Placental epithelial cell (primary cell): ENCODE measurements around the gene PCDHGA9. TPM values are rescaled to one million over a fixed set of nuclear protein-coding genes. Genes with fewer than 3 reads are reported as not detected.

ENCODE experiments used
- total RNA-seq: library from RNA; depleted of rRNA; stranded (reverse); fragments of >200 nt; gene quantifications from 2 replicates; pipeline ENCODE4 v1.2.3, GENCODE V29; 2012

PCDHGA9 gene
- total RNA-seq = 4.3 and 5.7 TPM in 2 replicates

DNA sequence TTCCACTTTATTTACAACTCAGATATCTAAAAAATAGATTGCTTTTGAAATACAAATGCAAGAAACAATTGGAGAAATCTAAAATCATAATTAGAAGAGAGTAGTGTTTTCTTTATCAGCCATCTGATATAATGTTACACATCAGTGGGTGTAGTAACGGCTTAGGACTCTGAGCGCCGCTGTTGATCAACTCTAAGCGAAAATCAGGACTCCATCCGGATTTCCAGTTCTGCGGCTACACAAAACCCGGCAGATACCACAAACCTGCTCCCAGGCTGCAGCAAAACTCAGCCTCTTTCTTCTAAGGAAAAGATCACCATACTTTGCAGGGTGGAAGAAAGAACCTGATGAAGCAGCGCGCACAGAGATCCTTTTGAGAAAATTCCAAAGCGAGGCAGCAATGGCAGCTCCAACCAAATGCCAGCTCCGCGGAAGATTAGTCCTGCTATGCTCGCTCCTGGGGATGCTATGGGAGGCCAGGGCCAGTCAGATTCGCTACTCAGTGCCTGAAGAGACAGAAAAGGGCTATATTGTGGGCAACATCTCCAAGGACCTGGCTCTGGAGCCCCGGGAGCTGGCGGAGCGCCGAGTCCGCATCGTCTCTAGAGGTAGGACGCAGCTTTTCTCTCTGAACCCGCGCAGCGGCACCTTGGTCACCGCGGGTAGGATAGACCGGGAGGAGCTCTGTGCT is at the start of gene PCDHGA9:
TSS of gene PCDHGA9 (plus strand) at position 226 of the 691 bp plus-strand sequence. CDS start at position 401, 175 bp downstream.

DNA sequence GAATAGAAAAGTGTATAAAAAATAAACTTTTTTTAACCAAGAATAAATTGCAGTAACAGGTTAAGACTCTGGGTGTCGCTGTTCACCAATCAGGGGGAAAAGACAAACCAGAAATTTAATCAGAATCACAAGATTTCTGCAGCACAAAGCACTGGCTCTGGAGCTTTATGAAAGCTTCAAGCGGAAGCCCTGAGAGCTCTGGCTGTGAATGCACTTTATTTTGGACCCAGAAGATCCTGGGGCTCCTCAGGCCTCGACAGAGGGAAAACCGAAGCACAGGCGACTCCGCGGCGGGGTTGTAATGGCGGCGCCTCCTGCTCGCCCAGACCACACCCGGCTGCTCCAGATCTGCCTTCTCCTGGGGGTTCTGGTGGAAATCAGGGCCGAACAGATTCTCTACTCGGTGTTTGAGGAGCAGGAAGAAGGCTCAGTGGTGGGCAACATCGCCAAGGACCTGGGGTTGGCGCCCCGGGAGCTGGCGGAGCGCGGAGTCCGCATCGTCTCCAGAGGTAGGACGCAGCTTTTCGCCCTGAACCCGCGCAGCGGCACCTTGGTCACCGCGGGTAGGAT is 47.6 kb upstream of the PCDHGA9 start, which contains the start of gene PCDHGA4:
TSS of gene PCDHGA4 (plus strand) at position 122 of the 570 bp plus-strand sequence. CDS start at position 209, 87 bp downstream.

DNA sequence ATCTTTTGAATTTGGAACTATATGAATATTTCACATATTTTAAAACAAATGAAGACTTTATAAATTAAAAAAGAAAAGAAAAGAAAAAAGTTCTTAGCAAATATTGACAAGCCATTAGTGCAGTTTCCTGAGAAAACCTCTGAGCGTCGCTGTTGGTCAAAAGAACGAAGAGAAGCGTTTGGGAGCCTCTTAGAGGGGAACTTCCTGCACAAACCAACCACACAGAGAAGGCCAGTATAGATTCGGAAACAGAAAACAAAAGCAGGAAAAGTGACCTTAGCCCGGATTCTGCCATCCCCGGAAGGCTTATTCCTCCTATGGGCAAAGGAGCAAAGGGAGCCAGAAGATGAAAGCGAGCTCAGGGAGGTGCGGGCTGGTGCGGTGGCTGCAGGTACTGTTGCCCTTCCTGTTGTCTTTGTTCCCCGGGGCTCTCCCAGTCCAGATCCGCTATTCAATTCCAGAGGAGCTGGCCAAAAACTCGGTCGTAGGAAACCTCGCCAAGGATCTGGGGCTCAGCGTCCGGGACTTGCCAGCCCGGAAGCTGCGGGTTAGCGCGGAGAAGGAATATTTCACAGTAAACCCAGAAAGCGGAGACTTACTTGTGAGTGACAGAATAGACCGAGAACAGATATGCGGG is 42.7 kb upstream of the PCDHGA9 start, which contains the start of gene PCDHGB2:
TSS of gene PCDHGB2 (plus strand) at position 205 of the 637 bp plus-strand sequence. CDS start at position 347, 142 bp downstream.

DNA sequence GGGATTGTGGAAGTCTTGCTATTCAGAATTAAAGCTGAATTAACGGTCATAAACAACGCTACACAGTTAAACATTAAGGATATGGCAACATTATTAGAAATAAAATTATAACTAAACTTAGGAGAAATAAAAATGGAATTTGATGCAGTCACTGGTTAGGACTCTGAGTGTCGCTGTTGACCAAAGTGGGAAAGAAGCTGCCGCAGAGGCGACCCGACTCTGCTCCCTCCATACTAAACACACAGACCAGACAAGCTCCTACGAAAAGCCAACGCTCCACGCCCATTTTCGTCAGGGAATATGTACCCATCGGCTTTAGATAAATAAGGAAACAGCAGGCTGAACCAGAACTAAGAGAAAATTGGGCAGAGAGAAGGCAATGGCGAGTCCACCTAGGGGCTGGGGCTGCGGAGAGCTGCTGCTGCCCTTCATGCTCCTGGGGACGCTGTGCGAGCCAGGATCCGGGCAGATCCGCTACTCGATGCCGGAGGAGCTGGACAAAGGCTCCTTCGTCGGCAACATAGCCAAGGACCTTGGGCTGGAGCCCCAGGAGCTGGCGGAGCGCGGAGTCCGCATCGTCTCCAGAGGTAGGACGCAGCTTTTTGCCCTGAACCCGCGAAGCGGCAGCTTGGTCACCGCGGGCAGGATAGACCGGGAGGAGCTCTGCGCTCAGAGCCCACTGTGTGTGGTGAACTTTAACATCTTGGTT is 38.5 kb upstream of the PCDHGA9 start, which contains the start of gene PCDHGA5:
TSS of gene PCDHGA5 (plus strand) at position 211 of the 709 bp plus-strand sequence. CDS start at position 380, 169 bp downstream.

DNA sequence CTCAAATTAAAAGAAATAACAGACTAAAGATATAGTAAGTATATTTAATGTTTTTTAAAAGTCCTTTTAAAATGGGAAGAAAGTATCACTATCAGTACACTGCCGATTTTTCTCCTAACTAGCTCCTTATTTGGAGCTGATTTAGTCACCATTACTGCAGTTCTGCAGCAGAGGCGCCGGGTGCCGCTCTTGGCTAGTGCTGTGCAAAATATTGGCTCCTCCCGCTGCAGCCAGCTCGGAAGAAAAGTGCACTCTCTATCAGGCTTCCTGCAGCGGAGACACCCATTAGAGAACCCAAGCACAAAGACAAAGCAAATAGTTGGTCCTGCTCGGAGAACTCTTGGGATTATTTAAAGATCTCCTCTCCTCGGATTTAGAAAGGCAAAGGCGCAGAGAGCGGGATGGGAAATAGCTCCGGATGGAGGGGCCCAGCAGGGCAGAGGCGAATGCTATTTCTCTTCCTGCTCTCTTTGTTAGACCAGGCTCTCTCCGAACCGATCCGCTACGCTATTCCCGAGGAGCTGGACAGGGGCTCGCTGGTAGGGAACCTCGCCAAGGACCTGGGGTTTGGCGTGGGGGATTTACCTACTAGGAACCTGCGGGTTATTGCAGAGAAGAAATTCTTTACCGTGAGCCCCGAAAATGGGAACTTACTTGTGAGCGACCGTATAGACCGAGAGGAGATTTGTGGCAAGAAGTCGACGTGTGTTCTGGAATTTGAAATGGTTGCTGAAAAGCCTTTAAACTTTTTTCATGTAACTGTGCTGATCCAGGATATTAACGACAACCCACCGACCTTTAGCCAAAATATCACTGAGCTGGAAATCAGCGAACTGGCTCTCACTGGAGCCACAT is 32.4 kb upstream of the PCDHGA9 start, which contains the start of gene PCDHGB3:
TSS of gene PCDHGB3 (plus strand) at position 249 of the 855 bp plus-strand sequence. CDS start at position 402, 153 bp downstream.

DNA sequence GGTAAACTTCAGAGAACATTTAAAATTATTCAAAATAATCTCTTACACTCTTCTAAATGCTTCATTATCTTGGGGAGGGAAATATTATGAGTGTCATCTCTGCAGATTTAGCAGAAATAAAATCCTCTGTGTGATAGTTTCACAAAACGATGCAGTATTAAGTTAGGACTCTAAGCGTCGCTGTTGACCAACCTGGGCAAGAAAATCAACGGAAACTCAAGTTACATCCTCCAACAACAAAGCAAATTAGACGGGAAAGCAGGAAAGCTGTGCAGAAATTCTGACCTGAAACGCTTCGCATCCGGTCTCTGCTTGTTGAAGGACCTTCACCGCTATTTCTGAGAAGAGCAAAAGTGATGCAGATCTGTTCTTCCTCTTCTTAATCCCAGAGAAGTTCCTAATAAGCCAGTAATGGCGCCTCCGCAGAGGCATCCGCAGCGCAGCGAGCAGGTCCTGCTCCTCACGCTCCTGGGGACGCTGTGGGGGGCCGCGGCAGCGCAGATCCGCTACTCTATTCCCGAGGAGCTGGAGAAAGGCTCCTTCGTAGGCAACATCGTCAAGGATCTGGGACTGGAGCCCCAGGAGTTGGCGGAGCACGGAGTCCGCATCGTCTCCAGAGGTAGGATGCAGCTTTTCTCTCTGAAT is 28.8 kb upstream of the PCDHGA9 start, which contains the start of gene PCDHGA6:
TSS of gene PCDHGA6 (plus strand) at position 219 of the 645 bp plus-strand sequence. CDS start at position 412, 193 bp downstream.

DNA sequence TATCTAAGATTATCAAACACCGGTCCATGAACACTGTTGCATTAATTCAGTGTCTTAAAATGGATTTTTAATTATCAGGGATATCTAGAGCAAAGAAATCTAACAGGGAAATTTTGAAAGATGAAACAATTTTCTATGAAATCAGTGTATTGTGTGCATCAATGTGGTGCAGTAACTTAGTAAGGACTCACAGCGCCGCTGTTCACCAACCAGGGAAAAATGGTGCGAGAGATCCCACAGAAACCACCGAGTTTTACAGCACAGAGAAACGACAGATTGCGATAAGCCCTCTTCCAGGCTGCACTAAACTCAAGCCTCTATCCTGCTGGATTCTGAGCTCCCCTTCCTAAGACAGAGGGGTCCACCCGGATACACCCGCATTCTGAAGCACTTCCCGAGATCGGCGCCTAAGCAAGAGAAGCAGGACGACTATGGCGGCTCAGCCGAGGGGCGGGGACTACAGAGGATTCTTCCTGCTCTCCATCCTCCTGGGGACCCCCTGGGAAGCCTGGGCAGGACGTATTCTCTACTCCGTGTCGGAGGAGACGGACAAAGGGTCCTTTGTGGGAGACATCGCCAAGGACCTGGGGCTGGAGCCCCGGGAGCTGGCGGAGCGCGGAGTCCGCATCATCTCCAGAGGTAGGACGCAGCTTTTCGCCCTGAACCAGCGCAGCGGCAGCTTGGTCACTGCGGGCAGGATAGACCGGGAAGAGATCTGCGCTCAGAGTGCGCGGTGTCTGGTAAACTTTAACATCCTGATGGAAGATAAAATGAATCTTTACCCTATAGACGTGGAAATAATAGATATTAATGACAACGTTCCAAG is 19.9 kb upstream of the PCDHGA9 start, which contains the start of gene PCDHGA7:
TSS of gene PCDHGA7 (plus strand) at position 274 of the 826 bp plus-strand sequence. CDS start at position 432, 158 bp downstream.

DNA sequence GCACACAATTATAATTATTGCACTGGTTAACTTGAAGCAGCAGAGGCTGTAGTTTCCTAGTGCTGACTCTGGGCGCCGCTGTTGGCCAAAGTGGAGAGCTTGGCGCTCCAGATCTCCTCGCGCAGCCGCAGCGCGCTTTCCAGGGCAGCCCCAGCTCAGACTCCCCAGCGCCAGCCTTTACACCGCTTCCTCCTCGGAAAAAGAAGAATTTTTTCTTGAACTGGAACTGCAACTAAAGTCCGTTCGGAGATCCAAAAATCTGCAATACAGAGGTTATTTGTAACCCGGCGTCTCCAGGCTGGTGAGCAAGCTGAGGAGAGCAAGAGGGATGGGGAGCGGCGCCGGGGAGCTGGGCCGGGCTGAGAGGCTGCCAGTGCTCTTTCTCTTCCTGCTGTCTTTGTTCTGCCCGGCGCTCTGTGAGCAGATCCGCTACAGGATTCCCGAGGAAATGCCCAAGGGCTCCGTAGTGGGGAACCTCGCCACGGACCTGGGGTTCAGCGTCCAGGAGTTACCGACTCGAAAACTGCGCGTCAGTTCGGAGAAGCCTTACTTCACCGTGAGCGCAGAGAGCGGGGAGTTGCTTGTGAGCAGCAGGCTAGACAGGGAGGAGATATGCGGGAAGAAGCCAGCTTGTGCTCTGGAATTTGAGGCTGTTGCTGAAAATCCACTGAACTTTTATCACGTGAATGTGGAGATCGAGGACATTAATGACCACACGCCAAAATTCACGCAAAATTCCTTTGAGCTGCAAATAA is 14.8 kb upstream of the PCDHGA9 start, which contains the start of gene PCDHGB4:
TSS of gene PCDHGB4 (plus strand) at position 142 of the 755 bp plus-strand sequence. CDS start at position 329, 187 bp downstream.

DNA sequence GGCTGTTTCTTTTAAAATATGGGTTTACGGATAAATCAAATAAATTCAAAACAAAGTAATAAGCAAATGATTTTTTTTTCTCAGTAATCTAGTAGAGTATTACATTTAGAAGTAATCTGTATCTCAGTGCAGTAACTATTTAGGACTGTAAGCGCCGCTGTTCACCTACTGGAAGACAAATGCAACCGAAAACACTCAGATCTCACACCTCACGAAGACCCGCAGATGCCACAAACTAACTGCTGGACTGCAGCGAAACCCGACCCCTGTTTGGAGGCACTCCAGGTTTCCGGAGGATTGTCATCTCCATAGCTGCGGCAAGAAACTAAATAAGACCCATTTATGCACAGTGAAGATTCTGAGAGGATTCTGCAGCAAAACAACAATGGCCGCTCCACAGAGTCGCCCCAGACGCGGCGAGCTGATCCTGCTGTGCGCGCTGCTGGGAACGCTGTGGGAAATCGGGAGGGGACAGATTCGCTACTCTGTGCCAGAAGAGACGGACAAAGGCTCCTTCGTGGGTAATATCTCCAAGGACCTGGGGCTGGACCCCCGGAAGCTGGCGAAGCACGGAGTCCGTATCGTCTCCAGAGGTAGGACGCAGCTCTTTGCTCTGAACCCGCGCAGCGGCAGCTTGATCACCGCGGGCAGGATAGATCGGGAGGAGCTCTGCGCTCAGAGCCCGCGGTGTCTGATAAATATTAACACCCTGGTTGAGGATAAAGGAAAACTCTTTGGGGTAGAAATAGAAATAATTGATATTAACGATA is 10.0 kb upstream of the PCDHGA9 start, which contains the start of gene PCDHGA8:
TSS of gene PCDHGA8 (plus strand) at position 205 of the 770 bp plus-strand sequence. CDS start at position 386, 181 bp downstream.

DNA sequence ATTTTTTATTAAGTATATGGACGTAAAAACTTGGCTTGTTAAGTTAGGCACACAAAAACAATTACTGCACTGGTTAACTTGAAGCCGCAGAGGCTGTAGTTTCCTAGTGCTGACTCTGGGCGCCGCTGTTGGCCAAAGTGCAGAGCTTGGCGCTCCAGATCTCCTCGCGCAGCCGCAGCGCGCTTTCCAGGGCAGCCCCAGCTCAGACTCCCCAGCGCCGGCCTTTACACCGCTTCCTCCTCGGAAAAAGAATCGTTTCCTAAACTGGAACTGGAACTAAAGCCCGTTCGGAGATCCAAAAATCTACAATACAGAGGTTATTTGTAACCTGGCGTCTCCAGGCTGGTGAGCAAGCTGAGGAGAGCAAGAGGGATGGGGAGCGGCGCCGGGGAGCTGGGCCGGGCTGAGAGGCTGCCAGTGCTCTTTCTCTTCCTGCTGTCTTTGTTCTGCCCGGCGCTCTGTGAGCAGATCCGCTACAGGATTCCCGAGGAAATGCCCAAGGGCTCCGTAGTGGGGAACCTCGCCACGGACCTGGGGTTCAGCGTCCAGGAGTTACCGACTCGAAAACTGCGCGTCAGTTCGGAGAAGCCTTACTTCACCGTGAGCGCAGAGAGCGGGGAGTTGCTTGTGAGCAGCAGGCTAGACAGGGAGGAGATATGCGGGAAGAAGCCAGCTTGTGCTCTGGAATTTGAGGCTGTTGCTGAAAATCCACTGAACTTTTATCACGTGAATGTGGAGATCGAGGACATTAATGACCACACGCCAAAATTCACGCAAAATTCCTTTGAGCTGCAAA is 4.6 kb upstream of the PCDHGA9 start, which contains the start of gene PCDHGB5:
TSS of gene PCDHGB5 (plus strand) at position 192 of the 796 bp plus-strand sequence. CDS start at position 373, 181 bp downstream.

DNA sequence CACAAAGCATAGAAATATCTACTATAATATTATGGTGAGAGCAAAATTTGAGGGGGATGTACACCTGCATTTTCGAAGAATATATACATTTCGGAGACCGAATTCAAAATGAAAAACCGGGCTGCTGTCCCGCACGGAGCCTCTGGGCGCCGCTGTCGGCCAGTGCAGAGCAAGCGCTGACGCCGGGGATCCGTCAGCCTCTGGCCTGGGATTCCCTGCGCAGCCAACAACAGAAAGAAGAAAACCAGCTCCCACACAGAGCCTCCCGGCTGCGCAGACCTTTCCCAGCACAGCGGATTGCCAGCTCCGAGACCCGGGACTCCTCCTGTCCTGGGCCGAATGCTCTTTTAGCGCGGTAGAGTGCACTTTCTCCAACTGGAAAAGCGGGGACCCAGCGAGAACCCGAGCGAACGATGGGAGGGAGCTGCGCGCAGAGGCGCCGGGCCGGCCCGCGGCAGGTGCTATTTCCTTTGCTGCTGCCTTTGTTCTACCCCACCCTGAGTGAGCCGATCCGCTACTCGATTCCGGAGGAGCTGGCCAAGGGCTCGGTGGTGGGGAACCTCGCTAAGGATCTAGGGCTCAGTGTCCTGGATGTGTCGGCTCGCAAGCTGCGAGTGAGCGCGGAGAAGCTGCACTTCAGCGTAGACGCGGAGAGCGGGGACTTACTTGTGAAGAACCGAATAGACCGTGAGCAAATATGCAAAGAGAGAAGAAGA is 5.4 kb downstream of the PCDHGA9 start, which contains the start of gene PCDHGB6:
TSS of gene PCDHGB6 (plus strand) at position 232 of the 716 bp plus-strand sequence. CDS start at position 414, 182 bp downstream.

DNA sequence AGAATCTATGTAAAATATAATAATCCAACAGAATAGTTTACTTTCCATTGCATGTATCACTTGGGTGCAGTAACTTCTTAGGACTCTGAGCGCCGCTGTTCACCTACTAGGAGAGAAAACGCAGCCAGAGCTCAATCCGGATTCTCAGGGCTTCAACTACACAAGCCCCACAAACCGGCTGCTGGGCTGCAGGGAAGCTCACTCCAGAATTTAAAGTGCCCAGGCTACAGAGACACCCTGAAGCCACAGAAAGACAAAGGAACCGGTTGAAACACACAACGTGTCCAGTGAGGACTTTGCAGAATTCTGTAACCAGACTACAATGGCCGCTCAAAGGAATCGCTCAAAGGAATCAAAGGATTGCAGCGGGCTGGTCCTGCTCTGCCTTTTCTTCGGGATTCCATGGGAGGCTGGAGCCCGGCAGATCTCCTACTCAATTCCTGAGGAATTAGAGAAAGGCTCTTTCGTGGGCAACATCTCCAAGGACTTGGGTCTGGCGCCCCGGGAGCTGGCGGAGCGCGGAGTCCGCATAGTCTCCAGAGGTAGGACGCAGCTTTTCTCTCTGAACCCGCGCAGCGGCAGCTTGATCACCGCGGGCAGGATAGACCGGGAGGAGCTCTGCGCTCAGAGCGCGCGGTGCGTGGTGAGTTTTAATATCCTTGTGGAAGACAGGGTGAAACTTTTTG is 10.4 kb downstream of the PCDHGA9 start, which contains the start of gene PCDHGA10:
TSS of gene PCDHGA10 (plus strand) at position 134 of the 686 bp plus-strand sequence. CDS start at position 323, 189 bp downstream.

DNA sequence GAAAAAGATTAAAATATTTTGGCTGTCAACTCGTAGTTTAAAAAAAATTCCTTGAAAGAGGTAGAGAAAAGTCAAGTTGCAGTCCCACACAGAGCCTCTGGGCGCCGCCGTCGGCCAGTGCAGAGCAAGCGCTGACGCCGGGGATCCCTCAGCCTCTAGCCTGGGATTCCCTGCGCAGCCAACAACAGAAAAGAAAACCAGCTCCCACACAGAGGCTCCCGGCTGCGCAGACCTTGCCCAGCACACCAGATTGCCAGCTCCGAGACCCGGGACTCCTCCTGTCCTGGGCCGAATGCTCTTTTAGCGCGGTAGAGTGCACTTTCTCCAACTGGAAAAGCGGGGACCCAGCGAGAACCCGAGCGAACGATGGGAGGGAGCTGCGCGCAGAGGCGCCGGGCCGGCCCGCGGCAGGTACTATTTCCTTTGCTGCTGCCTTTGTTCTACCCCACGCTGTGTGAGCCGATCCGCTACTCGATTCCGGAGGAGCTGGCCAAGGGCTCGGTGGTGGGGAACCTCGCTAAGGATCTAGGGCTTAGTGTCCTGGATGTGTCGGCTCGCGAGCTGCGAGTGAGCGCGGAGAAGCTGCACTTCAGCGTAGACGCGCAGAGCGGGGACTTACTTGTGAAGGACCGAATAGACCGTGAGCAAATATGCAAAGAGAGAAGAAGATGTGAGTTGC is 15.1 kb downstream of the PCDHGA9 start, which contains the start of gene PCDHGB7:
TSS of gene PCDHGB7 (plus strand) at position 184 of the 679 bp plus-strand sequence. CDS start at position 367, 183 bp downstream.

DNA sequence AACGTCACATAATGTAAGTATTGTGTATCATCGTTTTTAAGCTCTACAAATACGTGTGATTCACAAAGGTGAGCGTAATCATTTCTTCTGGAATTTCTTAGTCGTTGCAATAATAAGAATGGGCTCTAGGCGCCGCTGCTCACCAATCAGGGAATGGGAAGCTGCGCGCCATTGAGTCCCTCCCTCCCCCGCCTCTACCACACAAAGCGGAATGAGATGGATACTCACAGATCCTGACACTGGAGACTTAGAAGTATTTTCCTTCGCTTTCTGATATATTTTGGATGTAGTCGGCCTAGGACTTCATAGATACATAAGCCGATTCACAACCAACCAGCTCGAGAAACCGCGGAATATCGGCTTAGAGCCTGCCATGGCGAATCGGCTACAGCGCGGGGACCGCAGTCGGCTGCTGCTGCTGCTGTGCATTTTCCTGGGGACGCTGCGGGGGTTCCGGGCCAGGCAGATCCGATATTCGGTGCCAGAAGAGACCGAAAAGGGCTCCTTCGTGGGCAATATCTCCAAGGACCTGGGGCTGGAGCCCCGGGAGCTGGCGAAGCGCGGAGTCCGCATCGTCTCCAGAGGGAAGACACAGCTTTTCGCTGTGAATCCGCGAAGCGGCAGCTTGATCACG is 18.4 kb downstream of the PCDHGA9 start, which contains the start of gene PCDHGA11:
TSS of gene PCDHGA11 (plus strand) at position 197 of the 634 bp plus-strand sequence. CDS start at position 374, 177 bp downstream.

